HG03066 (cell line): ENCODE data around the gene TMC6.
A peak's percentile ranks its signal among the peaks of the same experiment; 100 is the strongest.

Source experiments
- ATAC-seq: cut with Tn5 transposase; IDR thresholded peaks from one replicate; pipeline ENCODE4 v1.9.1; 2021; ENCODE audit warnings: low read depth; ENCODE audit not compliant: unreplicated experiment

The TMC6 gene

DNA sequence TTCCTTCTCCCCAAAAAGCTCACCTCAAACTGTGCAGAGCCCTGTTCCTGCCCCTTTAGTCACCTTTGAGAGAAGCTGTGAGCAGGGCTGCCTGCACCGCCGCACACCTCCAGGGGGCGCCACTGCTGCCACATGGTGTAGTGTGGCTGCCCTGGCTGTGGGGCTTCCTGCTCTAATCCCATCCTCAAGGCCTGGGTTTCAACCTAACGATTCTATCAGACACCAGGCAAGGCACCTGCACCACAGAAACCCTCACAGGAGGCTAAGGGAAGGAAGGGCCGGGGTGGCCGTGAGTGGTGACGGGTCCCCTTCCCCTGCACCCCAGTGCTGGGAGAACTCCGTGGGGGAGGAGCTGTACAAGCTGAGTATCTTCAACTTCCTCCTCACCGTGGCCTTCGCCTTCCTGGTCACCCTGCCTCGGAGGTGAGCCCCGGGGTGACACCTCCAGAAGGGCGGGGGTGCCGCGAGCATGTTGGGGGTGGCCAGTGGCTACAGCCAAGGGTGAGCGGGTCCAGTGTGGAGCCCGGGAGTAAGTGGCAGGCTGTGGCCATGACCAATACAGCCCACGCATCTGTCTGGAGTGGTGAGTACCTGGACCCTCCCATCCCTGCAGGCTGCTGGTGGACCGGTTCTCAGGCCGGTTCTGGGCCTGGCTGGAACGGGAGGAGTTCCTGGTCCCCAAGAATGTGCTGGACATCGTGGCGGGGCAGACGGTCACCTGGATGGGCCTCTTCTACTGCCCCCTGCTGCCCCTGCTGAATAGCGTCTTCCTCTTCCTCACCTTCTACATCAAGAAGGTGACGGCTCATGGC is 9.0 kb upstream of the TMC6 start:
- ATAC-seq = no peak

DNA sequence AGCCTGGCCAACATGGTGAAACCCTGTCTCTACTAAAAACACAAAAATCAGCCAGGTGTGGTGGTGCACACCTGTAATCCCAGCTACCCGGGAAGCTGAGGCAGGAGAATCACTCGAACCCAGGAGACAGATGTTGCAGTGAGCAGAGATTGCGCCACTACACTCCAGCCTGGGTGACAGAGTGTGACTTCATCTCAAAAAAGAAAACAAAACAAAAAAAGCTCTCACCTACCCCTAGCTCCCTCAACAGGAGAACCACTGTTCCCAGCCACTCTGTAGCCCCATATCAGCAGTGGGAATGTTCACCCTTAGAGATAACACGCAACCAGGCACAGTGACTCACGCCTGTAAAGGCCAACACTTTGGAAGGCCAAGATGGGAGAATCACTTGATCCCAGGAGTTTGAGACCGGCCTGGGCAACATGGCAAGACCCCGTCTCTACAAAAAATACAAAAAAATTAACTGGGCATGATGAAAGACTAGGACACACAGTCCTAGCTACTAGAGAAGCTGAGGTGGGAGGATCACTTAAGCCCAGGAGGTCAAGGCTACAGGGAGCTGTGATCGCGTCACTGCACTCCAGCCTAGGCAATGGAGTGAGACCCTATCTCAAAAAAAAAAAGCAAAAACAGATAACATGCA is 7.4 kb upstream of the TMC6 start:
- ATAC-seq = no peak

DNA sequence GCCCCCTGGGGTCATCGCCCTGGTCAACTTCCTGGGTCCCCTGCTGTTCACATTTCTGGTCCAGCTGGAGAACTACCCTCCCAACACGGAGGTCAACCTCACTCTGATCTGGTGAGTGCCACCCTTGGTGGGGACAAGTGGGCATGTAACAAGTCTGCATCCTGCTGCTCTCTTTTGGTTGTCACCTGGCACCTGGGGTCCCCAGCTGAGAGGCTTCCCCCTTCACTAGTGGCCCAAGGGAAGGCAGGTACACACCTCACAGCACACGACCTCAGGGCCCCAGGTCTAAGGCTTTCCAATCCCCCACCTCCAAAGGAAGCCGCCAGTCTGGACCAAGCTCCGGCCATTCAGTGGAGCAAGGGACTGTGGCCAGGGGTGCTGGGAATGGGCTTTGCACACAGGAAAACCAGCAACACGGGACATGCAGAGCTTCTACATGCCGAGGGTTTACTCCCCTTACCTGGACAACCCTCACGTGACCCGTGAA is 6.4 kb upstream of the TMC6 start:
- no peak for ATAC-seq

DNA sequence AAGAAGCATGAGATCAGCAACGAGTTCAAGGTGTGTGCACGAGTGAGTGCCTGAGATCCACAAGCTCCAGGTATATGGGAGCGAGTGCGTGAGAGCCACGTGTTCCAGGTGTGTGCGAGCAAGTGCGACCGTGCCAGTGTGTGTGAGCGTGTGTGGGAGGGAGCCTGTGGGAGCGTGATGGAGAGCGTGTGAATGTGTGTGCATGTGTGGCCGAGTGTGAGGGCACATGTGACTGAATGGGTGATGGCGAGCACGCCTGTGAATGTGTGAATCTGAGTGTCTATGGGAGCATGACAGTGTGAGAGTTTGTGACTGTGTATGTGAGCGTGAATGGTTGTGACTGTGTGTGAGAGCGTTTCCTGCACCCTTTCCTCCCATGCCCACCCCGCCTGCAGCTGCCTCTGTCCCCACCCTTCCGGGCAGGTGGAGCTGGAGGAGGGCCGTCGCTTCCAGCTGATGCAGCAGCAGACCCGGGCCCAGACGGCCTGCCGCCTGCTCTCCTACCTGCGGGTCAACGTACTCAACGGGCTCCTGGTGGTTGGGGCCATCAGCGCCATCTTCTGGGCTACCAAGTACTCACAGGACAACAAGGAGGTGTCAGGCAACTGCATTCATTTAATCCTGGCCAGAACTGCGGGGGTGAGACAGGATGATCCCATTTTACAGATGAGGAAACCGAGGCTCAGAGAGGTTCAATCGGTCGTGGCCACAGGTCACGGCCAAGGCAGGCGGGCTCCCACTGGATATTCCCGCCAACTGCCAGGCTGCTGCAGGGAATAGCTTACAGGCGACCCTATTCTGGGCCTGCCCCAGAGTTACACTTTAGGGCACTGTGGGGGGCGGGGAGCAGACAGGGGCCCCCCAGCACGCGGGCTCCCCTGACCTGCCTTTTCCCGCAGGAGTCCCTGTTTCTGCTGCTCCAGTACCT is 5.7 kb upstream of the TMC6 start:
- no peak for ATAC-seq

DNA sequence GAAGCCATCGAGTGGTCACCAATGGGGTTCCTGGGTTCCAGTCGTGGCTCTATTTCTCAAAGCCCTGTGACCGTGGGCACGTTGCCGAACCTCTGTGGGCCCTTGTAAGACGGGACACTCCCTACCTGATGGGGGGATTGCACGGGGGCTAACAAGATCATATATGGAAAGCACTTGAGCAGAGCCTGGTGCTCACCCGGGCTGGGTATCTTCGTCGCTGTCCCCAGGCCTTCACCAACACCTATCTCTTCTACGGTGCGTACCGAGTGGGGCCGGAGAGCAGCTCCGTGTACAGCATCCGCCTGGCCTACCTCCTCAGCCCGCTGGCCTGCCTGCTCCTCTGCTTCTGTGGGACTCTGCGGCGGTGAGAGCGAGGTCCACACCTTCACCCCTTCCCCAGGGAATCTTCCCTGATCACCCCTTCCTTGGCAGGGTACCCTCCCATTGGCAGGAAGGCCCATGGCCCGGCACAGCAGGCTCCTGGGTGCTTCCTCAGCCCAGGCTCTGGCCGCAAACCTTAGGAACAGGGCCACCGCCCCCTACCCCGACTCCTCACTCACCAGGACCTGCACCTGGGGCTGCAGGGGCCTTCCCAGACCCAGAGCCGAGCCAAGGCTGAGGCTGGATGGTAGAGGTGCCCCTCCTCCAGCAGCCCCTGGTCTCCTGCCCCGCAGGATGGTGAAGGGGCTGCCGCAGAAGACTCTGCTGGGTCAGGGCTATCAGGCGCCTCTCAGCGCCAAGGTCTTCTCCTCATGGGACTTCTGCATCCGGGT is 4.8 kb upstream of the TMC6 start:
- no peak for ATAC-seq

DNA sequence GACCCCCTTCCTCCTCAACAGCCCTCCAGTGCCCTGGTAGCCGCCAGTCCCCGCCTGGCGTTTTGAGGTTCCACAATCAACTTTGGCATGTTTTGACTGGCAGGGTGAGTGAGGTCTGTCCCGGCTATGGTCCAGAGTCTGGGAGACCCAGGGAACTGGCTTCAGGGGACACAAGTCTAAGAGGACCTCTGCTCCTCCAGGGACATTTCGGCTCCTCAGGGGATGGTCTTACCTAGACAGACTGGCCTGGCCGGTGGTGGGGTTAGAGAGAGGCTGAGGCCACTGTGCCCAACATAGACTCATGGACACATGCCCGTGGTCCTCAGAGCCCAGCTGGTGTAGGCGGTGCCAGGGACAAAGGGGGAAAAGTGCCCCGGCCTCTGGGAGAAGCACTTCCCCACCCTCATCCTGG is 4.2 kb upstream of the TMC6 start:
- ATAC-seq = no peak

DNA sequence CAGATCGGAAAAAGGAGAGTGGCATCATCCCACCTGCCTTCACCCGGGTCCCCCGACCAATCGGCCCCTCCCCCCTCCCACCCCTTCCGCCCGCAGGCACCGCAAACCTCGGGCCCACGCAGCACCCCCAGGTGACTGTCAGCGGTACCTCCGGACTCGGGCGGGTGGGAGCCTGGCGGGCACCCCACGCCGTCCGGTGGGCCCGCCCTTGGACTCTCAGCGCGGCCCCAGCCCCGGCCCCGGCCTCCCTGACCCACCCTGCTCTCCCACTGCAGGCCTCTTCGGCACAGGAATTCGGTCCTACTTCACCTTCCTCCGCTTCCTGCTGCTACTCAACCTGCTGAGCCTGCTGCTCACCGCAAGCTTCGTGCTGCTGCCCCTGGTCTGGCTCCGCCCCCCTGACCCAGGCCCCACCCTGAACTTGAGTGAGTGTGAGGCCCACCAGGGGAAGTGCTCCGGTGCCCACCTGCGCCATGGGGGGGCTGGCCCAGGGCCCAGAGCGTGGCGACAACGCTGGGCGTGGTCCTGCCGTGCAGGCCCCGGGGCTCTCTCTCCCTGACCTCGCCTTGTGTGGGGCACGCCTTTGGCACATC is 3.6 kb upstream of the TMC6 start:
- ATAC-seq = no peak

DNA sequence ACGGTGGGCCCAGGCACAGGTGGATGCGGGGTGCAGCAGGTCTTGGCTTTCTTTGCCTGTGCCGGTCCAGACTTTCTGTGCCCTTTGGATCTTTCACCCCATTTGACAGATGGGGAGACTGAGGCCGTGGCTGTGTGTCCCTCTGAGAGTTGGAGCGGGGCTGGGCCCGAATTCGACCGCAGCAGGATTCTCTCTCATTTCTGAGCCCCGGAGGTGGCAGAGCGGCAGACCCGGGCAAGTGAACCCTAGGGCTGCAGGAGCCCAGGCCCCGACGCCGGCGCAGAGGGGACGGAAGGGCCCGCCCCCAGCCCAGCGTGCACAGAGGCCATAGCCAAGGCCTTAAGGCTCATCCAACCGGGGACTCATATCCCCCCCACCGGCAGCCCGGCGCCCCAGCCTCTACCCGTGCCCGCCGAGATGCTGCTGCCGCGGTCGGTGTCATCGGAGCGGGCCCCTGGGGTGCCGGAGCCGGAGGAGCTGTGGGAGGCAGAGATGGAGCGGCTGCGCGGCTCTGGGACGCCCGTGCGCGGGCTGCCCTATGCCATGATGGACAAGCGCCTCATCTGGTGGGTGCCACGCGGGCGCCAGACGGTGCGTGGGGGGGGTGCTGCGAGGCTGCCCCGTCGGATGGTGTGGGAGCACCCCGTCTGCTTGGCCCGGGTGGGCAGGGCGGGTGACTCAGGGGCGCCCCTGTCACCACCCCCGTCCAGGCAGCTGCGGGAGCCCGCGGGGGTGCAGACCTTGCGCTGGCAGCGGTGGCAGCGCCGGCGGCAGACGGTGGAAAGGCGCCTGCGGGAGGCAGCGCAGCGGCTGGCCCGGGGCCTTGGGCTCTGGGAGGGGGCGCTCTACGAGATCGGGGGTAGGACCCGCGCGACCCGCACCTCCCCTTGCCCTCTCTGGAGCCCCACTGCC is 2.9 kb upstream of the TMC6 start:
- no peak for ATAC-seq

DNA sequence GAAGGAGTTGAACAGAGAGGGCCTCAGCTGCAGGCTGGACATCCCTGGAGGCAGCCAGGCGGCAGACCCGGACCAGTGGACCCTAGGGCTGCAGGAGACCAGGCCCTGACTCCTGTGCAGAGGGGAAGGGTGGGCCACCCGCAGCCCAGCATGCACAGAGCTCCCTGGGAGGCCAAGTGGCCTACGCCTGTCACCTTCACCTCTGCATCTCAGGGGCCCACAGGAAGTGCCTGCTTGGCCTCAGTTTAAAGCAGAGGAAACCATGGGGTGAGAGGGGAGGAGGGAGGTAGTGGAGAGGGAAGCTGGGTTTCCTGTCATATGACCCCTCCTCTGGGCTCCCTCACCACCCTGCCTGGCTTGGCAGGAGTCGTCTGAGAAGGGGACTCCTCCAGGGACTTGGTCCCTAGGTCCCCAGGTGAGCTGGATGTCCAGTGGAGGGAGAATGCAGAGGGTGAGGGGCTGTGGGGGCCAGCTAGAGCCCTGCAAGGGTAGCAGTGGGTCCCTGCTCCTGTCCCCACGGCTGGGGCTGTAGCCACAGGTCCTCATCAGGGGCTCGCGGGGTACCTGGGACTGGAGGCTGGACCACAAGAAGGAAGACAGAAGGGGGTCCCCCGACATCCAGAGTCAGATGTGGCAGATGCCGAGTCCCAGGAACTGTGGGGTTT is 2.0 kb upstream of the TMC6 start, which contains the start of gene TMC8:
TSS of gene TMC8 (plus strand) at position 335 of the 665 bp plus-strand sequence. CDS start 818 bp downstream, outside the sequence.
- peak; percentile 31 for ATAC-seq

DNA sequence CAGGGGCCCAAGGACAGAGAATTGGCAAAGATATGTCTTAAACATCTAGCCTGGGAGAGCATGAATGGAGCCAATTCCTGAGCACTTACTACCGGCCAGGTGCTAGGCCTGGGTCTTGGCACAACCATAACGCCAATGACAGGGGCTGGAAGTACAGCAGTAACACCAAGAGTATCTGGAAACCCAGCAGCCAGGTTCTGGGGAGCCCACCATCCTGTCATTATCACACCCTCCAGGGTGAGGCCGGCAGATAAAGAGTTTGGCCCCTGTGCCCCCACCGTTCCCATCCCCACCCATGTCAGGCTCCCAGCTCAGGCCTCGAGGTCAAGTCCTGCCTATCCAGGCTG is 1.5 kb upstream of the TMC6 start:
- no peak for ATAC-seq

DNA sequence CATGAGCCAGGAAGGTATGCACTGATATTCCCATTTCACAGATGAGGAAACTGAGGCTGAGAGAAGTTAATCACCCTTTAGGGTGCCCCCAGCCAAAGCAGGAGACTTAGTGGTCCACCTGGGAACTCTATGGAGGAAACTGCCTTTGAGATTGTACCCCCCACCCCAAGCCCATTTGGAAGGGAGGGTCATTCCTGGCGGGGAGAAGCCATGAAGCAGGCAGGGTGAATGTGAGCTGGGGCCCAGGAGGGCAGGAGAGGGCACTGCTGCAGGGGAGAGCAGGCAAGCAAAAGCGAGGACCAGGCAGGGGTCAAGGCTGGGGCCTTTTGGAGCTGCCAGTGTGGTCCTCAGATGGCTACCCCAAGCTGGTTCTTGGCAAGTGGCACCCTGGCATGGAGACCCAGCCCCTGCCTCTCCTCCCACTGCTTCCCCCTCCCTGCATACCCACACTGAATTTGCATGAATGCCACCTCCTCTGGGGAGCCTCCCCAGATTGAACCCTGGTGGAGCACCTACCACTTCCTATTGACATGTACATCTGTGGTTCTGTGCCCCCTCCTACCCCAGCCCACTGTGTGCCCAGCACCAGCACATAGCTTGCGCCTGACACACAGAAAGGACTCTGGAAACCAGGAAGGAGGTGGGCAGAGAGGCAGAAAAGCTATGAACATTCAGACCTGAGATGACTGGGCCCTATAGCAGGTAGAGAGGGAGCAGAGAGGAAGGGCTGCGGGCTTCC is 965 bp upstream of the TMC6 start:
- ATAC-seq = no peak

DNA sequence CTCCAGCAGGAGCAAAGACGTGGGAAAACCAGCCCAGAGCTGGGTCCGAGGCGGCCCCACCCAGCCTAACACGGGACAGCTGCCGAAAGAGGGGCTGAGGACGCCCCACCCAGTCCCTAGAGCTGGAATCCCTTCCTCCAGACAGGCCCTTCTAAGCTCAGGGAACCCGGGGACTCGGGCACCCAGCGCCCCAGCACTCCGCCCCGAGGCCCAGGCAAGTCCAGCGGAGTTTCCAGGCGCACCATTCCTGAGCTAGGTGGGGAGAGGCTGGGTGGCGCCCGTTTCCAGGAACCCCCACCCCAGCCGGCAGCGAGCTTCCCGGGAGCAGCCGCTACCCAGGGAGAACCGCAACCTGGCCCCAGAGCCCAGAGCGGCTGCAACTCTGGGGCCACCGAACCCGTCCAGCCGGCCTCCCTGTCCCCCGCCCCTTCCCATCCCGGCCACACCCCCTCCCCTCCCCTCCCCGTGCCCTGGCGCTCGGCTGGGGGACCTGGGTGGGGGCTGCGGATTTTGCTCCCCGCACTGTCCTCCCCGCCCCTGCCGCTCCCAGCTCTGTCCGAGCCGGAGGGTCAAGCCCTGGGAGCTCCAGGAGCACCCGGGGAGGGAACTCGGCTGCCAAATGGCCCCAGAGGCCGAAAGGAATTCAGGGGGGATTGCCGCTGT is 536 bp downstream of the TMC6 start:
- no peak for ATAC-seq

DNA sequence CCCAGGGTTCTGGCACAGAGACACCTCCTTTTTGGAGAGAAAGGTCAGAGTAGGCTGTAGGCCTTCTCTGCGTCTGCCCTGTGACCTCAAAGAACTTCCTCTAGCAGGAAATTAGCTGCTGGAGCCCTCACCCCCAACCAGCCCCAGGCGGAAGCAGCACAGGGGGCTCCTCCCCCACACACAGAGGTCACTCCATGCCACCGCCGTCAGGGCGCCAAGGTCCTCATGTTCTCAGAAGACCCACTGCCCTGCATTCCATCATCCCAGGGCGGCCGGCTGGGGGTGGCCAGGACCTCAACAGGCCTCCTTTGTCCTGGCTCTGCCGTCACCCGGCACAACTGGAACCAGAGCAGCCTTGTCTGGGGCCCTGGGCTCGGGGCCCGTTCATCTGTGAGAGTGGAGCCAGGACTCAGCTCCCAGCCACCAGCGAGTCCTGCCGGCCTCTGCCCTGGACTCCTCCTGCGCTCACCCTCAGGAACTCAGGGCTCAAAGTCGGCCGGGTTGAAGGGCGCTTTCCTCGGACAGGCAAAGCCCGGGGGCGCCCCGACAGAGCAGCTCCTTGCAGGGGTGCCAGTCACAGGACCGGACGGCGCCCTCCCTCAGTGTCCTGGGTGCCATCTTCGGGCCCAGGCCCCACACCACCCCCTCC is 1.2 kb downstream of the TMC6 start:
- no peak for ATAC-seq

DNA sequence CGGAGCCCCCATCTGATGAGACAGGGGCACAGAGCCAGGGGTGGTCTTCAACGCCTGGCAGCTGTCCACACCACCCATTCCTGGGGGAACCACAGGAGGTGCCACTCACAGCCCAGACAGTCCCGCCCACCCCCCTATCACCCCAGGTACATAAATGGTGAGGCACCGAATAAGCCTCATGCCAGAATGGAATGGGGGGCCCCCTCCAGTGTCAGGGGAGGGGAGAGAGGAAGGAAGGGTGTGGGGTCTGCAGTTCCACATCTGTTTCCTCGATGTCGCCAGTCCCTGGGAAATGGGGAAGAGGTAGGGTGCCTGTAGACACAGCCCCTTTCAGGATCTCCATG is 1.7 kb downstream of the TMC6 start:
- no peak for ATAC-seq

DNA sequence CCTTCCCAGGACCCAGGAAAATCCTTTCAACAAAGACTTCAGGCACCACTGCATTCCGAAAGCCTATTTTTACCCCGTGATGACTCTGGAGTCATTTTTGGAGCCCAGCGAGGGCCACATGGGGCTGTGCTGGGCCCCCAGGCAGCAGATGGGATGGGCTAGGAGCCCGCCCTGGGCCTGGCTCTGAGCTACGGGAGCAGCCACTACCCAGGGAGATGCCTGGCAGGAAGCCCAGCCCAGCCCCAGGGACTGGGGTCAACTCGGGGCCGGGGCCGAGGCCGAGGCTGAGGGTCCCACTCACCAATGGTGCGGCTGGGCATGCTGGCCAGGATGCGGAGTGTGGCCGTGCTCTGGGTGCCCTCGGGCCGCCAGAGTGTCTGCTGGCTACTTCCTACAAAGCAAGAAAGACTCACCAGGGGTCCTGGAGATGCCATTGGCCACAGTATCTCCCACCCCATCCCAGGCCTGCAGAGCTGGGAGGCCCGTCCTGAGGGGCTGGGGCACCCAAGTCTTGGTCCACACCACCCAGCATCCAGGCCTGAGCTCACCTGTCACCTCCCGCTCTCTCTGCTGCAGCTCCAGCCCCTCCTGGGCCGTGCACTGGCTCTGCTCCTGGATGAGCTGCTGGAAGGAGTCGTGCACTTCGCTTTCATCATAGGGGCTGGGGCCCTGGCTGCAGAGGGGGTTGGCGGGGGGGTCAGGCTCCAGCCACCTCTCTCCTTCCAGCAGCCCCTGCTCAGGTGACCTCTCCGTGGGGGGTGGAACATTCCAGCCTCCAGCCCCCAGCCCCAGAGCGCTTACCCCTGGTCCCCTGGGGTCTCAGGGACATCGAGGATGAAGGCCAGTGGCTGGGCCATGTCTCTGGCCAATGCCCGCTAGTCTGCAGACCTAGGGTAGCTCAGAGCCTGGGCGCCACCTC is 2.3 kb downstream of the TMC6 start:
- no peak for ATAC-seq
